ENCODE measurements around the gene CRACDL. TPM values are rescaled to one million over a fixed set of nuclear protein-coding genes. Genes with fewer than 3 reads are reported as not detected.

CRACDL gene
- total RNA-seq, 4 donors from 2014 or later: 5.7 to 11.8 (median 9.5) TPM

DNA sequence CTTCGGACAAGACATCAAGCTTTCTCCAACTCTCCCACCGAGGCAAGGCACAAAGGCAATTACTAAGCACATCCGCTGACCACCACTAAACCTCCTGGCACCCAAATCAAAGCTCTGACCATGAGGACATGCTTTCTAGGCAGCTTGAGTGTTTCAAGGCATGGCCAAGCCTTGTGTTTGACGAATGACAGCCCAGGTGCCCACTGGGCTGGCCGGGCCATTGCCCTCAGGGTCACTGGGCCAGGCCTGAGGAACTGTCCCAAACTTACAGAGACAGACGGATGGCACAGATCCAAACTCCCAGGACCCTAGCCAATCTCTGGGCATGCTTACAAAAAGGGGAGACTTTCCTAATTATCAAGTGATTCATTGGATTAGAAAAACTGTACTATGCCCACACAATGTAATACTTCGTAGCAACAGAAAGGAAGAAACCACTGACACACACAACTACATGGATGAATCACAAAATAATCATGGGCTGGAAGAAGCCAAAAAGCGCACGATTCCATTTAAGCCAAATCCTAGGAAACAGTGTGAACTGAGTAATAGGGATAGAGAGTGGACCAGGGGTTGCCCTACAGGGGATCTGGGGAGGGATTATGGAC lies 20.2 kb downstream of the CRACDL start:
- peak; percentile 50 for ATAC-seq (ENCODE audit: low FRiP score)

DNA sequence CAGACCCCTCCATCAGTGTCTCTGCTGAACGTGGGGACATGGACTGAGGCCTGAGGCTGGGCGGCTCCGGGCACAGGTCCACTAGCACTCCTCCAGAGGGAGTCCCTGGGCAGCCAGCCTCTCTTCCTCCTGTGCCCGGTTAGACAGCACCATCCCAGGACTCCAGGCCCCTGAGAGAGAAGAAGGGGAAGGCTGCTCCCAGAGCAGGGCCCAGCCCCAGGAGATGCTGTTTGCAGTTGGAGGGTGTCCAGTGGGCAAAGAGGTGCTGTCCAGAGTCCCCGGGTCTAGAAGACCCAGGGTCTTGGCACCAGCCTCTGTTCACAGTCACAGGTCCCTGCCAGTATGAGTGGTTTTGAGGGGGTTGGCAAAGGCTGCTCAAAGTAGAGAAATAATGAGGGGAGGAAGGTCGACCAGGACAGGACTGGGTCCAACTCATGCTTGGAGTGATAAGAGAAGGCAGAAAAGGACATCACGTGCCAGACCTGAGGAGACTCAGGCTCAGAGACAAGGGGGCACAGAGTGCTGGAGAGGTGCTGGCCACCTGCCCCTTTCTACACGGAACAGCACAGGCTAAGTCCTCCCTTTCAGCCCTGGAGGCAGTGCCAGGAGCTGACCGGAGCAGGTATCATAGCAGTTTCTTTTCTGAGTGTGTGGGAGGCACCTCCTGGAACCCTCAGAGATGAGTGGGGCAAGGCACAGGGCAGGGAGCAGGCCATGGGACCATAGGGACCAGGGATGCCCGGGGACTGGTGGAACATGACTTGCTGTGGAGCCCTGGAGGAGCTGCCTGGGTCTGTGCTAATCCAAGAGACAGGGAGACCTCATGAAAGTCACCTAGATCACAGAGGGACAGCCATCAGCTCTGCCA lies 21.1 kb downstream of the CRACDL start:
- ATAC-seq (ENCODE audit: low FRiP score) (no peak), DNase-seq (ENCODE audit: low spot score) (no peak)
- TF ChIP-seq, protein P1, sequence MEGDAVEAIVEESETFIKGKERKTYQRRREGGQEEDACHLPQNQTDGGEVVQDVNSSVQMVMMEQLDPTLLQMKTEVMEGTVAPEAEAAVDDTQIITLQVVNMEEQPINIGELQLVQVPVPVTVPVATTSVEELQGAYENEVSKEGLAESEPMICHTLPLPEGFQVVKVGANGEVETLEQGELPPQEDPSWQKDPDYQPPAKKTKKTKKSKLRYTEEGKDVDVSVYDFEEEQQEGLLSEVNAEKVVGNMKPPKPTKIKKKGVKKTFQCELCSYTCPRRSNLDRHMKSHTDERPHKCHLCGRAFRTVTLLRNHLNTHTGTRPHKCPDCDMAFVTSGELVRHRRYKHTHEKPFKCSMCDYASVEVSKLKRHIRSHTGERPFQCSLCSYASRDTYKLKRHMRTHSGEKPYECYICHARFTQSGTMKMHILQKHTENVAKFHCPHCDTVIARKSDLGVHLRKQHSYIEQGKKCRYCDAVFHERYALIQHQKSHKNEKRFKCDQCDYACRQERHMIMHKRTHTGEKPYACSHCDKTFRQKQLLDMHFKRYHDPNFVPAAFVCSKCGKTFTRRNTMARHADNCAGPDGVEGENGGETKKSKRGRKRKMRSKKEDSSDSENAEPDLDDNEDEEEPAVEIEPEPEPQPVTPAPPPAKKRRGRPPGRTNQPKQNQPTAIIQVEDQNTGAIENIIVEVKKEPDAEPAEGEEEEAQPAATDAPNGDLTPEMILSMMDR (IDR thresholded peaks at IDR 0.05): no peak

More for the DNA sequence above, 20.2 kb downstream of the CRACDL start:
- TF ChIP-seq, protein P1 (IDR thresholded peaks at IDR 0.05): no peak
- DNase-seq (ENCODE audit: low spot score): no peak

- no peak for DNase-seq (ENCODE audit: low spot score)
- TF ChIP-seq, protein P1 (IDR thresholded peaks at IDR 0.05): no peak
- no peak for ATAC-seq (ENCODE audit: low FRiP score)
These were observed 21.9 kb downstream of the CRACDL start for GRCh38 chr2:98913916-98914712.

- no peak for DNase-seq (ENCODE audit: low spot score)
- TF ChIP-seq, protein P1 (IDR thresholded peaks at IDR 0.05): no peak
- no peak for ATAC-seq (ENCODE audit: low FRiP score)
These were observed 22.8 kb downstream of the CRACDL start for GRCh38 chr2:98912957-98913915.

GRCh38 chr2:98912221-98912851 lies 23.7 kb downstream of the CRACDL start:
- ATAC-seq (ENCODE audit: low FRiP score) (peak; percentile 85), DNase-seq (ENCODE audit: low spot score) (no peak)
- TF ChIP-seq, protein P1 (IDR thresholded peaks at IDR 0.05): no peak
